Panc1 (cell line): ENCODE measurements around the gene KCNQ4. TPM values are rescaled to one million over a fixed set of nuclear protein-coding genes. Genes with fewer than 3 reads are reported as not detected.

Experiments used
- ATAC-seq: fragments of 200-7000 bp; cut with Tn5 transposase; 2 replicates; pipeline ENCODE4 v1.9.1; 2020; ENCODE audit warnings: mild to moderate bottlenecking, moderate library complexity
- BruUV-seq: library from RNA; stranded (reverse); fragments of 400-500 nt; replicated peaks from 2 replicates; lab custom pipeline; 2021; lab: Mats Ljungman, UMichigan
- CTCF ChIA-PET: fragments of 300-600 bp; sonication (Branson Sonifier 250); formaldehyde crosslinking; loops from one replicate; lab custom pipeline; 2022; ENCODE audit warnings: antibody characterized with exemption; lab: Charles Lee
- POLR2A ChIA-PET: fragments of 300-600 bp; sonication (Branson Sonifier 250); formaldehyde crosslinking; loops from one replicate; lab custom pipeline; 2022; ENCODE audit warnings: antibody characterized with exemption; lab: Charles Lee
- DNase-seq: peaks from one replicate; pipeline ENCODE4 v3.0.0-alpha.2; 2010; ENCODE audit warnings: low read depth, low spot score
- H3K27ac ChIP-seq: 2 replicates; pipeline ENCODE4 v1.5.1; 2011; ENCODE audit warnings: mild to moderate bottlenecking, low read length, inconsistent platforms
- H3K27me3 ChIP-seq: fragments of 200-500 bp; sonication (Bioruptor generic); 2 replicates; pipeline ENCODE4 v1.6.0; 2014; ENCODE audit warnings: low read length, inconsistent platforms; ENCODE audit not compliant: control insufficient read depth, insufficient read depth
- H3K36me3 ChIP-seq: fragments of 200-500 bp; sonication (Bioruptor generic); 2 replicates; pipeline ENCODE4 v1.5.1; 2014; ENCODE audit warnings: inconsistent platforms, mild to moderate bottlenecking, low read length, moderate library complexity; ENCODE audit not compliant: control insufficient read depth, insufficient read depth
- H3K4me1 ChIP-seq: 2 replicates; pipeline ENCODE4 v1.5.1; 2011; ENCODE audit warnings: inconsistent platforms, mild to moderate bottlenecking, low read length, moderate library complexity; ENCODE audit not compliant: control insufficient read depth, insufficient read depth
- H3K4me3 ChIP-seq, 2 experiments: 2 replicates each; pipeline ENCODE4 v1.5.1; 2011 to 2012; ENCODE audit warnings: low read depth in 2 of 2, low read length in 2 of 2, mild to moderate bottlenecking in 2 of 2, inconsistent platforms in 1 of 2, moderate library complexity in 1 of 2
- H3K9me3 ChIP-seq: fragments of 200-500 bp; sonication (Bioruptor generic); 2 replicates; pipeline ENCODE4 v1.5.1; 2014; ENCODE audit warnings: low read depth, mild to moderate bottlenecking, inconsistent platforms, low read length, moderate library complexity; ENCODE audit not compliant: control insufficient read depth, insufficient read depth
- POLR2AphosphoS5 ChIP-seq: IDR thresholded peaks from 2 replicates; pipeline ENCODE4 v1.6.1; 2012; ENCODE audit warnings: mild to moderate bottlenecking, low read depth, low read length, moderate library complexity
- REST ChIP-seq, 2 experiments: IDR thresholded peaks; 2 replicates each; pipeline ENCODE4 v1.6.1; 2011 to 2012; ENCODE audit warnings: low read depth in 2 of 2, control low read depth in 1 of 2, low read length in 1 of 2, mild to moderate bottlenecking in 1 of 2, moderate library complexity in 1 of 2; ENCODE audit not compliant: insufficient read depth in 1 of 2
- SIN3A ChIP-seq: IDR thresholded peaks from 2 replicates; pipeline ENCODE4 v1.6.1; 2012; ENCODE audit warnings: low read depth, mild to moderate bottlenecking, low read length, moderate library complexity, borderline replicate concordance; ENCODE audit not compliant: insufficient read depth
- TCF7L2 ChIP-seq: IDR thresholded peaks from 2 replicates; pipeline ENCODE4 v1.6.1; 2011; ENCODE audit warnings: mild to moderate bottlenecking, low read depth, low read length, inconsistent platforms
- in situ Hi-C: cut with HindIII; loops from 2 replicates; pipeline ENCODE4 v1.10.0; 2016; ENCODE audit warnings: low sequenced_read_pairs, low pct_unique_long_range_greater_than_20kb
- intact Hi-C: fragments of 100-400 bp; cut with micrococcal nuclease; formaldehyde crosslinking; loops from one replicate; pipeline ENCODE4 v1.10.0; 2022; ENCODE audit not compliant: unreplicated experiment
- total RNA-seq: library from RNA; stranded (reverse); gene quantifications from one replicate; pipeline ENCODE4 v1.2.1, GENCODE V29; 2021; ENCODE audit not compliant: unreplicated experiment
- TF ChIP-seq, protein P1 (sequence below): fragments of 450-650 bp; IDR thresholded peaks from 2 replicates; pipeline ENCODE4 v1.5.1; 2017; ENCODE audit warnings: mild to moderate bottlenecking

KCNQ4 gene
- total RNA-seq, 1 experiment from 2014 or later: 2.6 TPM

DNA sequence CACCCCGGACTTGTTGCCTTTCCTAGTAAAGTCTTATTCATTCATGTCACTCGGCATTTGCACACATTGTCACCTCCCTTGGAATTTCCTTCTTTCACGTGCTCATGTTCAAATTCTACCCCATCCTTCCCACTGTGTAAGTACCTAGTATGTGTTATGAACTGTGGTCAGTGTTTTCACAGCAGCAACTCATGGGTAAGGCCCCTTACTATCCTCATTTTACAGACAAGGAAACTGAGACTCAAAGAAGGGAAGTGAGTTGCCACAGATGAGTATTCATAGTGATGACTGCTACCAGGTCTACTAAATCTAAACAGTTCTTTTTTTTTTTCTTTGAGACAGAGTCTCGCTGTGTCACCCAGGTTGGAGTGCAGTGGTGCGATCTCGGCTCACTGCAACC is 68.1 kb downstream of the KCNQ4 start:
- no peak for DNase-seq
- H3K4me3 ChIP-seq: no peak overlapping the region
- H3K27ac ChIP-seq: no peak overlapping the region
- TF ChIP-seq TCF7L2: no peak
- no peak for TF ChIP-seq SIN3A
- no peak for TF ChIP-seq REST (IDR thresholded peaks at IDR 0.05; ENCODE audit: insufficient read depth in 1 of 2, low read depth in 2 of 2, low read length in 1 of 2)
- TF ChIP-seq POLR2AphosphoS5: no peak
- TF ChIP-seq, protein P1, sequence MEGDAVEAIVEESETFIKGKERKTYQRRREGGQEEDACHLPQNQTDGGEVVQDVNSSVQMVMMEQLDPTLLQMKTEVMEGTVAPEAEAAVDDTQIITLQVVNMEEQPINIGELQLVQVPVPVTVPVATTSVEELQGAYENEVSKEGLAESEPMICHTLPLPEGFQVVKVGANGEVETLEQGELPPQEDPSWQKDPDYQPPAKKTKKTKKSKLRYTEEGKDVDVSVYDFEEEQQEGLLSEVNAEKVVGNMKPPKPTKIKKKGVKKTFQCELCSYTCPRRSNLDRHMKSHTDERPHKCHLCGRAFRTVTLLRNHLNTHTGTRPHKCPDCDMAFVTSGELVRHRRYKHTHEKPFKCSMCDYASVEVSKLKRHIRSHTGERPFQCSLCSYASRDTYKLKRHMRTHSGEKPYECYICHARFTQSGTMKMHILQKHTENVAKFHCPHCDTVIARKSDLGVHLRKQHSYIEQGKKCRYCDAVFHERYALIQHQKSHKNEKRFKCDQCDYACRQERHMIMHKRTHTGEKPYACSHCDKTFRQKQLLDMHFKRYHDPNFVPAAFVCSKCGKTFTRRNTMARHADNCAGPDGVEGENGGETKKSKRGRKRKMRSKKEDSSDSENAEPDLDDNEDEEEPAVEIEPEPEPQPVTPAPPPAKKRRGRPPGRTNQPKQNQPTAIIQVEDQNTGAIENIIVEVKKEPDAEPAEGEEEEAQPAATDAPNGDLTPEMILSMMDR: no peak
- no peaks in the 10 kb centered on the region for H3K36me3 ChIP-seq
- BruUV-seq: no TSS peak
- no peaks in the 10 kb centered on the region for H3K4me1 ChIP-seq
- ChIA-PET CTCF (interaction anchor here (1.9 kb wide), 1 partner anchor 97 kb away, joined by 5 read pairs; no protein-coding TSS in a partner anchor), POLR2A (no interaction called here)
- intact Hi-C loops: no loop called here
- no peaks in the 10 kb centered on the region for H3K27me3 ChIP-seq
- ATAC-seq: no peak
- in situ Hi-C loops: no loop called here
- H3K9me3 ChIP-seq: no peaks in the 10 kb centered on the region

GRCh38 chr1:40853113-40853884 is 69.7 kb downstream of the KCNQ4 start:
- no peak for DNase-seq
- H3K9me3 ChIP-seq: no peaks in the 10 kb centered on the region
- POLR2A ChIA-PET: interaction anchor here (0.6 kb wide), 1 partner anchor 142 kb away, joined by 3 read pairs; no protein-coding TSS in a partner anchor
- H3K36me3 ChIP-seq: no peaks in the 10 kb centered on the region
- 0 out of 2 replicates have a peak, but pooled peaks cover 2% of the 10 kb centered on the region for H3K4me1 ChIP-seq
- CTCF ChIA-PET: interaction anchor here (1.6 kb wide), 1 partner anchor 98 kb away, joined by 12 read pairs; no protein-coding TSS in a partner anchor
- no peaks in the 10 kb centered on the region for H3K27me3 ChIP-seq
- H3K27ac ChIP-seq: no peak overlapping the region; the same call in 1 of the 2 replicates
- in situ Hi-C loops: no loop called here
- H3K4me3 ChIP-seq: no peak overlapping the region
- intact Hi-C loops: no loop called here
- no peak for ATAC-seq
- TF ChIP-seq TCF7L2: no peak
- TF ChIP-seq SIN3A: no peak
- TF ChIP-seq POLR2AphosphoS5: no peak
- TF ChIP-seq, protein P1: no peak
- no peak for TF ChIP-seq REST (IDR thresholded peaks at IDR 0.05; ENCODE audit: insufficient read depth in 1 of 2, low read depth in 2 of 2, low read length in 1 of 2)
- no TSS peak for BruUV-seq
